Ishikawa (cell line): ENCODE measurements around the gene FECH.

Source experiments
- CEBPB ChIP-seq: IDR thresholded peaks from 2 replicates; pipeline ENCODE4 v1.6.1; 2012
- CREB1 ChIP-seq: IDR thresholded peaks from 2 replicates; pipeline ENCODE4 v1.6.1; 2012; ENCODE audit warnings: low read depth
- EGR1 ChIP-seq: IDR thresholded peaks from 2 replicates; pipeline ENCODE4 v1.6.1; 2012
- EP300 ChIP-seq: IDR thresholded peaks from 2 replicates; pipeline ENCODE4 v1.6.1; 2012; ENCODE audit warnings: borderline replicate concordance
- FOXM1 ChIP-seq: IDR thresholded peaks from 2 replicates; pipeline ENCODE4 v1.6.1; 2012; ENCODE audit warnings: low read depth, borderline replicate concordance
- RAD21 ChIP-seq: IDR thresholded peaks from 2 replicates; pipeline ENCODE4 v1.6.1; 2012; ENCODE audit warnings: low read depth
- TAF1 ChIP-seq: IDR thresholded peaks from 2 replicates; pipeline ENCODE4 v1.6.1; 2012; ENCODE audit warnings: low read depth, mild to moderate bottlenecking
- TCF12 ChIP-seq: IDR thresholded peaks from 2 replicates; pipeline ENCODE4 v1.6.1; 2012; ENCODE audit warnings: low read depth
- TEAD4 ChIP-seq: IDR thresholded peaks from 2 replicates; pipeline ENCODE4 v1.6.1; 2012
- YY1 ChIP-seq: IDR thresholded peaks from 2 replicates; pipeline ENCODE4 v1.6.1; 2012; ENCODE audit warnings: low read depth
- ZBTB7A ChIP-seq: IDR thresholded peaks from 2 replicates; pipeline ENCODE4 v1.6.1; 2012; ENCODE audit warnings: low read depth
- TF ChIP-seq, protein P1 (sequence below): IDR thresholded peaks from 2 replicates; pipeline ENCODE4 v1.6.1; 2012
- TF ChIP-seq, protein P2 (sequence below): IDR thresholded peaks from 2 replicates; pipeline ENCODE4 v1.6.1; 2012; ENCODE audit warnings: low read depth, mild to moderate bottlenecking
- TF ChIP-seq, protein P3 (sequence below): IDR thresholded peaks from 2 replicates; pipeline ENCODE4 v1.6.1; 2012

GRCh38 chr18:57621246-57621604 lies 34.7 kb upstream of the FECH start:
- TF ChIP-seq RAD21, result no peak
- TF ChIP-seq EGR1, result no peak
- TF ChIP-seq, protein P1, sequence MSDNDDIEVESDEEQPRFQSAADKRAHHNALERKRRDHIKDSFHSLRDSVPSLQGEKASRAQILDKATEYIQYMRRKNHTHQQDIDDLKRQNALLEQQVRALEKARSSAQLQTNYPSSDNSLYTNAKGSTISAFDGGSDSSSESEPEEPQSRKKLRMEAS, result no peak
- TF ChIP-seq, protein P2, sequence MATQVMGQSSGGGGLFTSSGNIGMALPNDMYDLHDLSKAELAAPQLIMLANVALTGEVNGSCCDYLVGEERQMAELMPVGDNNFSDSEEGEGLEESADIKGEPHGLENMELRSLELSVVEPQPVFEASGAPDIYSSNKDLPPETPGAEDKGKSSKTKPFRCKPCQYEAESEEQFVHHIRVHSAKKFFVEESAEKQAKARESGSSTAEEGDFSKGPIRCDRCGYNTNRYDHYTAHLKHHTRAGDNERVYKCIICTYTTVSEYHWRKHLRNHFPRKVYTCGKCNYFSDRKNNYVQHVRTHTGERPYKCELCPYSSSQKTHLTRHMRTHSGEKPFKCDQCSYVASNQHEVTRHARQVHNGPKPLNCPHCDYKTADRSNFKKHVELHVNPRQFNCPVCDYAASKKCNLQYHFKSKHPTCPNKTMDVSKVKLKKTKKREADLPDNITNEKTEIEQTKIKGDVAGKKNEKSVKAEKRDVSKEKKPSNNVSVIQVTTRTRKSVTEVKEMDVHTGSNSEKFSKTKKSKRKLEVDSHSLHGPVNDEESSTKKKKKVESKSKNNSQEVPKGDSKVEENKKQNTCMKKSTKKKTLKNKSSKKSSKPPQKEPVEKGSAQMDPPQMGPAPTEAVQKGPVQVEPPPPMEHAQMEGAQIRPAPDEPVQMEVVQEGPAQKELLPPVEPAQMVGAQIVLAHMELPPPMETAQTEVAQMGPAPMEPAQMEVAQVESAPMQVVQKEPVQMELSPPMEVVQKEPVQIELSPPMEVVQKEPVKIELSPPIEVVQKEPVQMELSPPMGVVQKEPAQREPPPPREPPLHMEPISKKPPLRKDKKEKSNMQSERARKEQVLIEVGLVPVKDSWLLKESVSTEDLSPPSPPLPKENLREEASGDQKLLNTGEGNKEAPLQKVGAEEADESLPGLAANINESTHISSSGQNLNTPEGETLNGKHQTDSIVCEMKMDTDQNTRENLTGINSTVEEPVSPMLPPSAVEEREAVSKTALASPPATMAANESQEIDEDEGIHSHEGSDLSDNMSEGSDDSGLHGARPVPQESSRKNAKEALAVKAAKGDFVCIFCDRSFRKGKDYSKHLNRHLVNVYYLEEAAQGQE, result no peak
- TF ChIP-seq, protein P3, sequence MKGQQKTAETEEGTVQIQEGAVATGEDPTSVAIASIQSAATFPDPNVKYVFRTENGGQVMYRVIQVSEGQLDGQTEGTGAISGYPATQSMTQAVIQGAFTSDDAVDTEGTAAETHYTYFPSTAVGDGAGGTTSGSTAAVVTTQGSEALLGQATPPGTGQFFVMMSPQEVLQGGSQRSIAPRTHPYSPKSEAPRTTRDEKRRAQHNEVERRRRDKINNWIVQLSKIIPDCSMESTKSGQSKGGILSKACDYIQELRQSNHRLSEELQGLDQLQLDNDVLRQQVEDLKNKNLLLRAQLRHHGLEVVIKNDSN, result no peak
- no peak for TF ChIP-seq YY1
- TF ChIP-seq EP300, result no peak
- no peak for TF ChIP-seq FOXM1
- no peak for TF ChIP-seq TEAD4
- TF ChIP-seq TAF1, result no peak
- TF ChIP-seq CEBPB, result no peak
- TF ChIP-seq TCF12, result no peak
- TF ChIP-seq CREB1, result no peak
- TF ChIP-seq ZBTB7A, result no peak
